Loucy (cell line): ENCODE results near the gene INSRR.

ENCODE experiments used
- H2AFZ ChIP-seq: fragments of 200-600 bp; sonication (generic); 2 replicates; pipeline ENCODE4 v1.6.0; 2016; ENCODE audit warnings: antibody characterized with exemption, mild to moderate bottlenecking, low read length, moderate library complexity
- H3F3A ChIP-seq: fragments of 200-600 bp; 2 replicates; pipeline ENCODE4 v1.6.0; 2016; ENCODE audit warnings: antibody characterized with exemption, low read depth, mild to moderate bottlenecking
- H3K27me3 ChIP-seq: fragments of 200-600 bp; sonication (generic); 2 replicates; pipeline ENCODE4 v1.6.1; 2014; ENCODE audit warnings: low read length, mild to moderate bottlenecking; ENCODE audit not compliant: insufficient read depth, poor library complexity, severe bottlenecking
- H3K36me3 ChIP-seq: fragments of 200-600 bp; sonication (generic); 2 replicates; pipeline ENCODE4 v1.6.1; 2016; ENCODE audit warnings: low read length; ENCODE audit not compliant: insufficient read depth
- H3K4me1 ChIP-seq: fragments of 200-600 bp; sonication (generic); 2 replicates; pipeline ENCODE4 v1.5.1; 2014; ENCODE audit warnings: low read length, mild to moderate bottlenecking; ENCODE audit not compliant: insufficient read depth, poor library complexity, severe bottlenecking
- H3K4me2 ChIP-seq: fragments of 200-600 bp; sonication (generic); 2 replicates; pipeline ENCODE4 v1.6.0; 2014; ENCODE audit warnings: antibody characterized with exemption, low read length, low read depth, mild to moderate bottlenecking; ENCODE audit not compliant: poor library complexity, severe bottlenecking
- H3K4me3 ChIP-seq: fragments of 200-600 bp; sonication (generic); 2 replicates; pipeline ENCODE4 v1.5.1; 2014; ENCODE audit warnings: low read length, mild to moderate bottlenecking, mixed read lengths; ENCODE audit not compliant: poor library complexity, severe bottlenecking
- H3K79me2 ChIP-seq: fragments of 200-600 bp; sonication (generic); 2 replicates; pipeline ENCODE4 v1.6.1; 2014; ENCODE audit warnings: low read length; ENCODE audit not compliant: insufficient read depth
- H3K9ac ChIP-seq: fragments of 200-600 bp; sonication (generic); 2 replicates; pipeline ENCODE4 v1.6.0; 2014; ENCODE audit warnings: mild to moderate bottlenecking, low read depth, low read length, moderate library complexity; ENCODE audit not compliant: poor library complexity, severe bottlenecking
- H3K9me2 ChIP-seq: fragments of 200-600 bp; sonication (generic); replicated peaks from 2 replicates; pipeline ENCODE4 v1.6.1; 2016; ENCODE audit warnings: low read depth, low read length, mixed read lengths
- H3K9me3 ChIP-seq: fragments of 200-600 bp; sonication (generic); 2 replicates; pipeline ENCODE4 v1.6.1; 2014; ENCODE audit warnings: mild to moderate bottlenecking, antibody characterized with exemption, low read length, low read depth; ENCODE audit not compliant: insufficient read depth
- H4K20me1 ChIP-seq: fragments of 200-600 bp; sonication (generic); 2 replicates; pipeline ENCODE4 v1.6.0; 2014; ENCODE audit warnings: antibody characterized with exemption, low read length, mild to moderate bottlenecking; ENCODE audit not compliant: insufficient read depth, poor library complexity, severe bottlenecking
- CTCF ChIP-seq: fragments of 200-600 bp; sonication (generic); conservative IDR thresholded peaks from 2 replicates; pipeline ENCODE4 v1.5.1; 2014; ENCODE audit warnings: mild to moderate bottlenecking, antibody characterized with exemption, low read length
- EZH2phosphoT487 ChIP-seq: fragments of 200-600 bp; IDR thresholded peaks from 2 replicates; pipeline ENCODE4 v1.6.1; 2018; ENCODE audit warnings: antibody characterized with exemption, mild to moderate bottlenecking, moderate library complexity, borderline replicate concordance

The INSRR gene

GRCh38 chr1:156898161-156898566 is 39.2 kb upstream of the INSRR start:
- Histone ChIP-seq H3K36me3 (no peaks in the 10 kb centered on the region), H3K4me1 (no peaks in the 10 kb centered on the region), H3F3A (no peaks in the 10 kb centered on the region), H3K27me3 (no peaks in the 10 kb centered on the region), H3K9me2 (no peaks in the 10 kb centered on the region), H3K9ac (no peak overlapping the region), H4K20me1 (no peaks in the 10 kb centered on the region), H3K4me3 (no peak overlapping the region), H2AFZ (no peak overlapping the region), H3K79me2 (no peaks in the 10 kb centered on the region), H3K4me2 (no peak overlapping the region), H3K9me3 (no peaks in the 10 kb centered on the region)
- TF ChIP-seq CTCF (no peak), EZH2phosphoT487 (no peak)

- Histone ChIP-seq H3K36me3 (no peaks in the 10 kb centered on the region), H3K9me3 (no peaks in the 10 kb centered on the region), H2AFZ (no peak overlapping the region), H3K4me2 (no peak overlapping the region), H3K4me1 (no peaks in the 10 kb centered on the region), H3K9me2 (no peaks in the 10 kb centered on the region), H3F3A (no peaks in the 10 kb centered on the region), H3K79me2 (no peaks in the 10 kb centered on the region), H3K27me3 (no peaks in the 10 kb centered on the region), H3K9ac (no peak overlapping the region), H4K20me1 (no peaks in the 10 kb centered on the region), H3K4me3 (no peak overlapping the region)
- TF ChIP-seq EZH2phosphoT487: no peak
These were observed 38.3 kb upstream of the INSRR start for GRCh38 chr1:156897078-156897825.

GRCh38 chr1:156896490-156897033 is 37.6 kb upstream of the INSRR start:
- no peaks in the 10 kb centered on the region for H3K4me1 ChIP-seq
- H3K4me3 ChIP-seq: no peak overlapping the region
- H3F3A ChIP-seq: no peaks in the 10 kb centered on the region
- no peaks in the 10 kb centered on the region for H3K36me3 ChIP-seq
- no peaks in the 10 kb centered on the region for H3K9me2 ChIP-seq
- no peak overlapping the region for H3K9ac ChIP-seq
- no peak overlapping the region for H3K4me2 ChIP-seq
- TF ChIP-seq CTCF (no peak), EZH2phosphoT487 (no peak)
- H3K9me3 ChIP-seq: no peaks in the 10 kb centered on the region
- H3K79me2 ChIP-seq: no peaks in the 10 kb centered on the region
- no peaks in the 10 kb centered on the region for H4K20me1 ChIP-seq
- H2AFZ ChIP-seq: no peak overlapping the region
- H3K27me3 ChIP-seq: no peaks in the 10 kb centered on the region

- Histone ChIP-seq H3K79me2 (no peaks in the 10 kb centered on the region), H3K4me2 (no peak overlapping the region), H4K20me1 (no peaks in the 10 kb centered on the region), H3K9ac (no peak overlapping the region), H3K4me1 (no peaks in the 10 kb centered on the region), H3K9me3 (no peaks in the 10 kb centered on the region), H3K27me3 (no peaks in the 10 kb centered on the region), H2AFZ (no peak overlapping the region), H3K36me3 (no peaks in the 10 kb centered on the region), H3F3A (no peaks in the 10 kb centered on the region), H3K9me2 (no peaks in the 10 kb centered on the region), H3K4me3 (no peak overlapping the region)
- no peak for TF ChIP-seq CTCF
These were observed 37.0 kb upstream of the INSRR start for GRCh38 chr1:156895927-156896326.
